CD14-positive monocyte (primary cell): Measurements from ENCODE around the gene RPL27A. TPM values are rescaled to one million over a fixed set of nuclear protein-coding genes. Genes with fewer than 3 reads are reported as not detected.

ENCODE experiments used
- DNase-seq, 3 donors: peaks; one replicate each; pipeline ENCODE4 v3.0.0-alpha.2; 2011 to 2022
- H2AFZ ChIP-seq: 2 replicates; pipeline ENCODE4 v1.6.0; 2012; ENCODE audit warnings: mild to moderate bottlenecking, low read depth, low read length, inconsistent platforms; ENCODE audit not compliant: insufficient read depth, poor library complexity, severe bottlenecking
- H3K27ac ChIP-seq, 2 donors: 1 replicate in 1 of 2; 2 replicates in 1 of 2; pipeline ENCODE4 v1.5.1; 2012 to 2013; ENCODE audit warnings: low read length in 2 of 2, control low read depth in 1 of 2, inconsistent platforms in 1 of 2, low read depth in 1 of 2, mild to moderate bottlenecking in 1 of 2
- H3K27me3 ChIP-seq, 2 donors: one replicate each; pipeline versions ENCODE4 v1.6.0 to v1.6.1; 2011 to 2013; ENCODE audit warnings: low read length in 2 of 2; ENCODE audit not compliant: control insufficient read depth in 2 of 2, insufficient read depth in 2 of 2
- H3K36me3 ChIP-seq, 2 donors: replicated peaks in 1 of 2; 1 replicate in 1 of 2; 2 replicates in 1 of 2; pipeline versions ENCODE4 v1.5.1 to v1.6.1; 2012 to 2013; ENCODE audit warnings: low read length in 2 of 2, control low read depth in 1 of 2, inconsistent platforms in 1 of 2, mild to moderate bottlenecking in 1 of 2; ENCODE audit not compliant: insufficient read depth in 2 of 2, control insufficient read depth in 1 of 2
- H3K4me1 ChIP-seq, 2 donors: 1 replicate in 1 of 2; 2 replicates in 1 of 2; pipeline versions ENCODE4 v1.5.1 to v1.6.1; 2012 to 2013; ENCODE audit warnings: low read length in 2 of 2, control low read depth in 1 of 2, inconsistent platforms in 1 of 2, mild to moderate bottlenecking in 1 of 2, moderate library complexity in 1 of 2; ENCODE audit not compliant: insufficient read depth in 2 of 2, control insufficient read depth in 1 of 2
- H3K4me2 ChIP-seq: replicated peaks from 2 replicates; pipeline ENCODE3; 2012; ENCODE audit warnings: low read length, moderate library complexity, mild to moderate bottlenecking; ENCODE audit not compliant: poor library complexity, severe bottlenecking; ENCODE audit errors: extremely low read depth
- H3K4me3 ChIP-seq, 3 experiments: fragments of 200-600 bp in 1 of 3; sonication (generic) in 1 of 3; replicated peaks in 1 of 3; 1 replicate in 2 of 3; 2 replicates in 1 of 3; pipeline ENCODE4 v1.5.1; 2011 to 2013; ENCODE audit warnings: low read length in 3 of 3, mild to moderate bottlenecking in 3 of 3, control low read depth in 2 of 3, low read depth in 2 of 3, inconsistent platforms in 1 of 3, moderate library complexity in 1 of 3
- H3K79me2 ChIP-seq: 2 replicates; pipeline ENCODE4 v1.6.0; 2012; ENCODE audit warnings: mild to moderate bottlenecking, control low read depth, inconsistent platforms, low read length, moderate library complexity; ENCODE audit not compliant: insufficient read depth
- H3K9ac ChIP-seq: 2 replicates; pipeline ENCODE4 v1.6.0; 2017; ENCODE audit warnings: low read length, mild to moderate bottlenecking; ENCODE audit not compliant: insufficient read depth, poor library complexity, severe bottlenecking
- H3K9me3 ChIP-seq, 2 donors: replicated peaks in 1 of 2; 1 replicate in 1 of 2; 2 replicates in 1 of 2; pipeline versions ENCODE4 v1.5.1 to v1.6.1; 2012 to 2013; ENCODE audit warnings: low read length in 2 of 2, control low read depth in 1 of 2; ENCODE audit not compliant: control insufficient read depth in 1 of 2, insufficient read depth in 1 of 2
- H4K20me1 ChIP-seq: 2 replicates; pipeline ENCODE4 v1.6.0; 2012; ENCODE audit warnings: mild to moderate bottlenecking, low read length, control low read depth, moderate library complexity; ENCODE audit not compliant: insufficient read depth
- H3K27ac Mint-ChIP-seq, 7 donors: one replicate each; pipeline ENCODE4 v1.8.0; 2020; ENCODE audit warnings: mild to moderate bottlenecking in 7 of 7, mixed read lengths in 7 of 7, moderate library complexity in 6 of 7, inconsistent platforms in 2 of 7
- H3K27me3 Mint-ChIP-seq, 3 donors: one replicate each; pipeline ENCODE4 v1.8.0; 2021 to 2022; ENCODE audit warnings: low read depth in 3 of 3, mild to moderate bottlenecking in 3 of 3, mixed read lengths in 3 of 3, moderate library complexity in 3 of 3, inconsistent platforms in 1 of 3
- H3K36me3 Mint-ChIP-seq, 2 donors: one replicate each; pipeline ENCODE4 v1.8.0; 2020; ENCODE audit warnings: mixed read lengths in 2 of 2, inconsistent platforms in 1 of 2, mild to moderate bottlenecking in 1 of 2
- H3K4me1 Mint-ChIP-seq: one replicate; pipeline ENCODE4 v1.8.0; 2020; ENCODE audit warnings: mild to moderate bottlenecking, mixed read lengths
- H3K4me3 Mint-ChIP-seq, 2 donors: one replicate each; pipeline ENCODE4 v1.8.0; 2020; ENCODE audit warnings: mild to moderate bottlenecking in 2 of 2, mixed read lengths in 2 of 2, moderate library complexity in 1 of 2
- H3K9me3 Mint-ChIP-seq, 7 donors: one replicate each; pipeline ENCODE4 v1.8.0; 2020 to 2022; ENCODE audit warnings: mixed read lengths in 7 of 7, mild to moderate bottlenecking in 6 of 7, moderate library complexity in 6 of 7, inconsistent platforms in 2 of 7
- WGBS: methylation state at CpG from one replicate; pipeline ENCODE4 v1.1.5; 2013; ENCODE audit warnings: missing lambda C conversion rate; ENCODE audit not compliant: insufficient coverage; 5-methylcytosine and 5-hydroxymethylcytosine counted together
- intact Hi-C, 2 donors: fragments of 100-400 bp; cut with micrococcal nuclease; formaldehyde crosslinking; loops; one replicate each; pipeline versions ENCODE4 v1.15.0 to v1.15.1; 2023
- polyA plus RNA-seq, 3 donors: library from polyadenylated mRNA; depleted of rRNA in 1 of 3; unstranded in 2 of 3; stranded (reverse) in 1 of 3; fragments of 300-500 nt in 2 of 3; fragments of >200 nt in 1 of 3; fragmentation: Illumina TruSeq in 2 of 3; gene quantifications; 1 replicate in 2 of 3; 2 replicates in 1 of 3; pipeline ENCODE4 v1.2.3, GENCODE V29; 2012 to 2021
- TF ChIP-seq, protein P1 (sequence below): fragments of 200-600 bp; IDR thresholded peaks from one replicate; pipeline ENCODE4 v1.8.0; 2022; ENCODE audit warnings: antibody characterized with exemption, mild to moderate bottlenecking

Gene RPL27A
- polyA plus RNA-seq, 3 donors = 572 to 1,233 (median 1,091) TPM

DNA sequence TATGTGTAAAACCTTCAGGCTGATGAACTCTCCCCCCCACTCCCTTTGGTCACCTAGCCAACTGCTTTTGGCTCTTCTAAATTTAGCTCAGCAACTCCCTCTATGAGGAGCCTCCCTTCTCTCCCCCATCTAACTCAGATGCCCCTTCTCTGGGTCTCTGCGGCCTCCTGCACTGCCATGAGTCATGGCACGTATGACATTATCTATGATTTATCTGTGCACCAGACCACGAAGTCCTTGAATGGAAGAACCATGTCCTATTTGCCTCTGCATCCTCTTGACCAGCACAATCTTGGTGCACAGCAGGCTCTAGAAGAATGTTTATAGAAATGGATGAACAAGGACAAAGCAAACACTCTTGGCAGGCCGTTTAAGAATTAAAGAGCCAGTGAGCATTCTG, 46.0 kb downstream of the RPL27A start:
- no peaks in the 10 kb centered on the region for H3K79me2 ChIP-seq
- WGBS = 64% methylated on average over 2 of the region's 4 CpGs
- Mint-ChIP-seq H3K4me1 (peaks cover 13% of the 10 kb centered on the region), H3K36me3 (no peaks in the 10 kb centered on the region), H3K27ac (no peak overlapping the region), H3K27me3 (peaks cover under 1 to 6% (median 2%) of the 10 kb centered on the region in 3 donors), H3K4me3 (no peak overlapping the region), H3K9me3 (peaks cover 0 to 2% (median 0%) of the 10 kb centered on the region in 7 donors)
- H3K4me3 ChIP-seq = no peak overlapping the region
- no peak overlapping the region for H3K27ac ChIP-seq
- H3K9me3 ChIP-seq = no peaks in the 10 kb centered on the region
- H4K20me1 ChIP-seq = no peaks in the 10 kb centered on the region
- no peak overlapping the region for H2AFZ ChIP-seq
- H3K4me1 ChIP-seq = peaks cover 3 to 10% of the 10 kb centered on the region in 2 donors
- H3K36me3 ChIP-seq = no peaks in the 10 kb centered on the region
- intact Hi-C loops = no loop called here
- H3K9ac ChIP-seq = no peak overlapping the region
- H3K27me3 ChIP-seq = no peaks in the 10 kb centered on the region
- DNase-seq = no peak
- no peak overlapping the region for H3K4me2 ChIP-seq
- TF ChIP-seq, protein P1, sequence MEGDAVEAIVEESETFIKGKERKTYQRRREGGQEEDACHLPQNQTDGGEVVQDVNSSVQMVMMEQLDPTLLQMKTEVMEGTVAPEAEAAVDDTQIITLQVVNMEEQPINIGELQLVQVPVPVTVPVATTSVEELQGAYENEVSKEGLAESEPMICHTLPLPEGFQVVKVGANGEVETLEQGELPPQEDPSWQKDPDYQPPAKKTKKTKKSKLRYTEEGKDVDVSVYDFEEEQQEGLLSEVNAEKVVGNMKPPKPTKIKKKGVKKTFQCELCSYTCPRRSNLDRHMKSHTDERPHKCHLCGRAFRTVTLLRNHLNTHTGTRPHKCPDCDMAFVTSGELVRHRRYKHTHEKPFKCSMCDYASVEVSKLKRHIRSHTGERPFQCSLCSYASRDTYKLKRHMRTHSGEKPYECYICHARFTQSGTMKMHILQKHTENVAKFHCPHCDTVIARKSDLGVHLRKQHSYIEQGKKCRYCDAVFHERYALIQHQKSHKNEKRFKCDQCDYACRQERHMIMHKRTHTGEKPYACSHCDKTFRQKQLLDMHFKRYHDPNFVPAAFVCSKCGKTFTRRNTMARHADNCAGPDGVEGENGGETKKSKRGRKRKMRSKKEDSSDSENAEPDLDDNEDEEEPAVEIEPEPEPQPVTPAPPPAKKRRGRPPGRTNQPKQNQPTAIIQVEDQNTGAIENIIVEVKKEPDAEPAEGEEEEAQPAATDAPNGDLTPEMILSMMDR = no peak

DNA sequence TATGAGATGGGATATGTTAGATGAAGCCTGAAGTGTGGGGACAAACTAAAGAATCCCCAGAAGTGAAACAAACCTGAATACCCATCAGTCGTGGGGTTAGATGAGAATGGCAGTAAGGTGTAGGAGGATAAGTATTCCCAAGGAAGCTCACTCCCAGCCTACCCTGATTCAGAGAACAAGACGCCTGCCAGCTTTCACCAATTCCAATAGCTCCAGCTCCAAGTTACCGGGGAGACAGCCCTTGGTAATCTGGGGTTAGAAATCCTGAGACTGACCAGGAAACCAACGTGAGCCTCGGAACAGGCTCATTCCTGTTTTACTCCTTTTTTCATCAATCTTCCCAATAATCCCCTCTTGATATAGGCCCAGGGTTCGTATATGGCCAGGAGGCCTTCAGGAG, 46.5 kb downstream of the RPL27A start:
- no peaks in the 10 kb centered on the region for H3K36me3 ChIP-seq
- intact Hi-C loops = no loop called here
- H3K4me3 ChIP-seq = no peak overlapping the region
- H2AFZ ChIP-seq = no peak overlapping the region
- H3K27me3 Mint-ChIP-seq = peaks cover 0 to 6% (median 2%) of the 10 kb centered on the region in 3 donors
- no peak overlapping the region for H3K9ac ChIP-seq
- H4K20me1 ChIP-seq = no peaks in the 10 kb centered on the region
- no peaks in the 10 kb centered on the region for H3K9me3 ChIP-seq
- no peak overlapping the region for H3K27ac ChIP-seq
- peaks cover 0 to 2% (median 0%) of the 10 kb centered on the region in 7 donors for H3K9me3 Mint-ChIP-seq
- no peak overlapping the region for H3K4me2 ChIP-seq
- H3K27ac Mint-ChIP-seq = no peak overlapping the region
- WGBS = 60% methylated on average over 2 of the region's 6 CpGs
- peaks cover 15% of the 10 kb centered on the region for H3K4me1 Mint-ChIP-seq
- H3K27me3 ChIP-seq = no peaks in the 10 kb centered on the region
- H3K36me3 Mint-ChIP-seq = no peaks in the 10 kb centered on the region
- DNase-seq = no peak
- no peak overlapping the region for H3K4me3 Mint-ChIP-seq
- no peaks in the 10 kb centered on the region for H3K79me2 ChIP-seq
- H3K4me1 ChIP-seq = peaks cover 3 to 10% of the 10 kb centered on the region in 2 donors
- TF ChIP-seq, protein P1 = no peak
